Esophagus squamous epithelium (tissue), 5 donors: ENCODE data around the gene E2F4. TPM values are rescaled to one million over a fixed set of nuclear protein-coding genes. Genes with fewer than 3 reads are reported as not detected.

Source experiments
- DNase-seq: peaks from one replicate; lab custom pipeline; 2025; lab: John Stamatoyannopoulos, UW
- H3K27ac ChIP-seq, 4 donors: fragments of 200-600 bp; sonication (generic); one replicate each; pipeline ENCODE4 v1.5.1; 2016 to 2019; ENCODE audit warnings: mild to moderate bottlenecking in 1 of 4
- H3K27me3 ChIP-seq, 4 donors: fragments of 200-600 bp; sonication (generic); 1 replicate in 3 of 4; 2 replicates in 1 of 4; pipeline versions ENCODE4 v1.5.1 to v1.6.0; 2017 to 2021; ENCODE audit warnings: antibody characterized with exemption in 1 of 4
- H3K36me3 ChIP-seq, 3 donors: fragments of 200-600 bp; sonication (generic); one replicate each; pipeline ENCODE4 v1.5.1; 2016 to 2019
- H3K4me1 ChIP-seq, 3 donors: fragments of 200-600 bp; sonication (generic); one replicate each; pipeline ENCODE4 v1.5.1; 2017 to 2019
- H3K4me3 ChIP-seq, 4 donors: fragments of 200-600 bp; sonication (generic); 1 replicate in 3 of 4; 2 replicates in 1 of 4; pipeline ENCODE4 v1.5.1; 2016 to 2019; ENCODE audit warnings: mild to moderate bottlenecking in 2 of 4, moderate library complexity in 1 of 4
- H3K9me3 ChIP-seq, 3 donors: fragments of 200-600 bp; sonication (generic); one replicate each; pipeline ENCODE4 v1.5.1; 2016 to 2019
- CTCF ChIP-seq, 6 experiments: fragments of 450-650 bp in 4 of 6; fragments of 200-600 bp in 2 of 6; sonication (generic) in 2 of 6; IDR thresholded peaks; one replicate each; pipeline ENCODE4 v1.5.1; 2016 to 2019; ENCODE audit warnings: antibody characterized with exemption in 6 of 6, mild to moderate bottlenecking in 4 of 6, moderate library complexity in 4 of 6
- POLR2A ChIP-seq, 4 donors: fragments of 450-650 bp; IDR thresholded peaks; one replicate each; pipeline ENCODE4 v1.6.1; 2017; ENCODE audit warnings: antibody characterized with exemption in 4 of 4, mild to moderate bottlenecking in 4 of 4, moderate library complexity in 3 of 4
- WGBS, 2 donors: methylation state at CpG; one replicate each; pipeline ENCODE4 v1.1.5; 2018; 5-methylcytosine and 5-hydroxymethylcytosine counted together
- intact Hi-C: fragments of 100-400 bp; cut with DNase I; formaldehyde crosslinking; loops from one replicate; pipeline ENCODE4 v1.15.0; 2022
- total RNA-seq, 4 donors: library from RNA; depleted of rRNA; stranded (reverse); fragments of >200 nt; gene quantifications; one replicate each; pipeline ENCODE4 v1.1.0, GENCODE V29; 2016
- donor health status: DM: yes; HTN: yes; CAD: no.

The E2F4 gene
- total RNA-seq, 4 donors from 2014 or later: 66.1 to 96.9 (median 81.9) TPM

GRCh38 chr16:67197704-67198103 is 5.7 kb downstream of the E2F4 start:
- Histone ChIP-seq H3K4me3 (no peak overlapping the region), H3K27ac (peak overlapping the region in 2 of 4 donors; percentile 85 to 93), H3K36me3 (peaks cover 51 to 82% (median 55%) of the 10 kb centered on the region in 3 donors), H3K27me3 (no peaks in the 10 kb centered on the region), H3K4me1 (peaks cover 24 to 72% (median 30%) of the 10 kb centered on the region in 3 donors), H3K9me3 (no peaks in the 10 kb centered on the region)
- 67 to 100% methylated on average over 1 of the region's 6 CpGs for WGBS, 2 donors
- no peak for DNase-seq
- TF ChIP-seq CTCF (IDR thresholded peaks at IDR 0.05): no peak
- TF ChIP-seq POLR2A (IDR thresholded peaks at IDR 0.05): no peak
- intact Hi-C loops: no loop called here

GRCh38 chr16:67198238-67198734 is 6.3 kb downstream of the E2F4 start:
- intact Hi-C loops: no loop called here
- peak overlapping the region; percentile 82 to 93 (median 86) for H3K27ac ChIP-seq

GRCh38 chr16:67199011-67199807 is 7.3 kb downstream of the E2F4 start, which contains the start of gene ELMO3:
ELMO3 (plus strand) TSS chr16:67199131; CDS start chr16:67199327, 196 bp downstream.
- H3K36me3 ChIP-seq: peaks cover 61 to 84% (median 67%) of the 10 kb centered on the region in 3 donors
- H3K27ac ChIP-seq: peak within 1 kb of the TSS; percentile 82 to 93 (median 86)
- H3K9me3 ChIP-seq: no peaks in the 10 kb centered on the region
- TF ChIP-seq POLR2A (IDR thresholded peaks at IDR 0.05) (peak in 2 of 4 donors; percentile 38 to 54), CTCF (IDR thresholded peaks at IDR 0.05) (peak; percentile 18 to 69 (median 48))
- peak within 1 kb of the TSS; percentile 58 to 70 (median 63) for H3K4me3 ChIP-seq
- H3K27me3 ChIP-seq: no peaks in the 10 kb centered on the region
- intact Hi-C loops: no loop called here
- peaks cover 11 to 56% (median 15%) of the 10 kb centered on the region in 3 donors for H3K4me1 ChIP-seq
- no peak for DNase-seq
- WGBS, 2 donors: 34 to 52% methylated on average over 3 to 15 of the region's 61 CpGs

More at GRCh38 chr16:67198238-67198734, 6.3 kb downstream of the E2F4 start:
- Histone ChIP-seq H3K4me1 (peaks cover 18 to 66% (median 25%) of the 10 kb centered on the region in 3 donors), H3K9me3 (no peaks in the 10 kb centered on the region), H3K4me3 (peak overlapping the region in 3 of 4 donors; percentile 58 to 70 (median 64)), H3K27me3 (no peaks in the 10 kb centered on the region), H3K36me3 (peaks cover 57 to 84% (median 61%) of the 10 kb centered on the region in 3 donors)
- WGBS, 2 donors: 39 to 46% methylated on average over 6 to 9 of the region's 12 CpGs
- no peak for DNase-seq
- TF ChIP-seq CTCF (IDR thresholded peaks at IDR 0.05) (peak; percentile 36 to 90 (median 72)), POLR2A (IDR thresholded peaks at IDR 0.05) (no peak)

- Histone ChIP-seq H3K27ac (peak overlapping the region; percentile 82 to 93 (median 86)), H3K36me3 (peaks cover 57 to 84% (median 63%) of the 10 kb centered on the region in 3 donors), H3K4me1 (peaks cover 11 to 51% (median 15%) of the 10 kb centered on the region in 3 donors), H3K9me3 (no peaks in the 10 kb centered on the region), H3K27me3 (no peaks in the 10 kb centered on the region), H3K4me3 (peak overlapping the region; percentile 58 to 70 (median 63))
- no peak for DNase-seq
- TF ChIP-seq CTCF (IDR thresholded peaks at IDR 0.05) (peak in 2 of 6 experiments; percentile 2 to 5), POLR2A (IDR thresholded peaks at IDR 0.05) (no peak)
- intact Hi-C loops: no loop called here
- WGBS, 2 donors: 18 to 27% methylated on average over 9 to 15 of the region's 22 CpGs
Observed at GRCh38 chr16:67199808-67200198, 7.8 kb downstream of the E2F4 start.

- Histone ChIP-seq H3K36me3 (peaks cover 52 to 83% (median 56%) of the 10 kb centered on the region in 3 donors), H3K4me1 (peaks cover 11 to 47% (median 15%) of the 10 kb centered on the region in 3 donors)
Observed at GRCh38 chr16:67200491-67200890, 8.5 kb downstream of the E2F4 start.

More at GRCh38 chr16:67200491-67200890, 8.5 kb downstream of the E2F4 start:
- DNase-seq: no peak
- H3K4me3 ChIP-seq: peak overlapping the region in 1 of 4 donors; percentile 70
- no peaks in the 10 kb centered on the region for H3K9me3 ChIP-seq
- no peaks in the 10 kb centered on the region for H3K27me3 ChIP-seq
- no peak overlapping the region for H3K27ac ChIP-seq
- WGBS, 2 donors: no CpG with 5 or more reads among the region's 8 CpGs
- intact Hi-C loops: no loop called here
- TF ChIP-seq POLR2A (IDR thresholded peaks at IDR 0.05): no peak
